ENCODE measurements around the gene FAM107B. TPM values are rescaled to one million over a fixed set of nuclear protein-coding genes. Genes with fewer than 3 reads are reported as not detected.

FAM107B gene
- total RNA-seq, 1 donor from 2014 or later: 50.9 TPM

GRCh38 chr10:14527134-14527844 is 247.4 kb downstream of the FAM107B start:
- Mint-ChIP-seq H3K4me1 (ENCODE audit: unreplicated experiment) (peaks cover 12% of the 10 kb centered on the region), H3K27me3 (no peaks in the 10 kb centered on the region), H3K36me3 (peaks cover 19% of the 10 kb centered on the region), H3K9me3 (no peaks in the 10 kb centered on the region), H3K27ac (no peak overlapping the region), H3K4me3 (no peak overlapping the region)
- TF ChIP-seq, protein P1, sequence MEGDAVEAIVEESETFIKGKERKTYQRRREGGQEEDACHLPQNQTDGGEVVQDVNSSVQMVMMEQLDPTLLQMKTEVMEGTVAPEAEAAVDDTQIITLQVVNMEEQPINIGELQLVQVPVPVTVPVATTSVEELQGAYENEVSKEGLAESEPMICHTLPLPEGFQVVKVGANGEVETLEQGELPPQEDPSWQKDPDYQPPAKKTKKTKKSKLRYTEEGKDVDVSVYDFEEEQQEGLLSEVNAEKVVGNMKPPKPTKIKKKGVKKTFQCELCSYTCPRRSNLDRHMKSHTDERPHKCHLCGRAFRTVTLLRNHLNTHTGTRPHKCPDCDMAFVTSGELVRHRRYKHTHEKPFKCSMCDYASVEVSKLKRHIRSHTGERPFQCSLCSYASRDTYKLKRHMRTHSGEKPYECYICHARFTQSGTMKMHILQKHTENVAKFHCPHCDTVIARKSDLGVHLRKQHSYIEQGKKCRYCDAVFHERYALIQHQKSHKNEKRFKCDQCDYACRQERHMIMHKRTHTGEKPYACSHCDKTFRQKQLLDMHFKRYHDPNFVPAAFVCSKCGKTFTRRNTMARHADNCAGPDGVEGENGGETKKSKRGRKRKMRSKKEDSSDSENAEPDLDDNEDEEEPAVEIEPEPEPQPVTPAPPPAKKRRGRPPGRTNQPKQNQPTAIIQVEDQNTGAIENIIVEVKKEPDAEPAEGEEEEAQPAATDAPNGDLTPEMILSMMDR (conservative IDR thresholded peaks at IDR 0.05): no peak
- DNase-seq (ENCODE audit: extremely low spot score, unreplicated experiment): no peak

GRCh38 chr10:14526326-14526725 is 248.4 kb downstream of the FAM107B start:
- TF ChIP-seq, protein P1 (conservative IDR thresholded peaks at IDR 0.05): no peak
- DNase-seq (ENCODE audit: extremely low spot score, unreplicated experiment): no peak
- peaks cover 6% of the 10 kb centered on the region for H3K4me1 Mint-ChIP-seq (ENCODE audit: unreplicated experiment)
- no peaks in the 10 kb centered on the region for H3K9me3 Mint-ChIP-seq
- H3K4me3 Mint-ChIP-seq: no peak overlapping the region
- H3K27ac Mint-ChIP-seq: no peak overlapping the region
- no peaks in the 10 kb centered on the region for H3K27me3 Mint-ChIP-seq
- peaks cover 24% of the 10 kb centered on the region for H3K36me3 Mint-ChIP-seq

GRCh38 chr10:14524691-14525324 is 249.9 kb downstream of the FAM107B start:
- Mint-ChIP-seq H3K9me3 (no peaks in the 10 kb centered on the region), H3K4me1 (ENCODE audit: unreplicated experiment) (peaks cover 6% of the 10 kb centered on the region), H3K4me3 (no peak overlapping the region), H3K27ac (no peak overlapping the region), H3K27me3 (no peaks in the 10 kb centered on the region), H3K36me3 (peaks cover 33% of the 10 kb centered on the region)
- no peak for DNase-seq (ENCODE audit: extremely low spot score, unreplicated experiment)
- TF ChIP-seq, protein P1 (conservative IDR thresholded peaks at IDR 0.05): no peak

DNA sequence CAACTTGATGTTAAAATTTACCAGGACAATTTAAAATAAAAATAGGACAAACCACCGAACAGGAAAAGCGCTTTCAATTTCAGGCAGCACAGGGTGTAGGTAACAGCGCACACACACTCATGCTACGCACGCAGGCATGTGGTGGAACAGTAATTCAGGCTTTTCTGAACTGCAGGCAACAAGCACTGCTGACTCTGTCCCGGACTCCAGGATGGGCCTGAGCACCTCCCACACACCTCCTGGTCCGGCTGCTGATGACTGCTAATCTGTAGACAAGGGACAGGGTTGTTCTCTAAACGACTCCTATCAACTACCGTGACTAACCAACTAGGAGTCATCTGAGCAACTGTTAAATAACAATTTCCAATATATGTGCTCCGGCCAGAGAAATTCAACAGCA is 251.4 kb downstream of the FAM107B start:
- H3K27ac Mint-ChIP-seq: no peak overlapping the region

GRCh38 chr10:14519785-14520184 is 254.9 kb downstream of the FAM107B start:
- no peak overlapping the region for H3K4me3 Mint-ChIP-seq
- TF ChIP-seq, protein P1 (conservative IDR thresholded peaks at IDR 0.05): no peak
- peaks cover 24% of the 10 kb centered on the region for H3K36me3 Mint-ChIP-seq
- H3K9me3 Mint-ChIP-seq: no peaks in the 10 kb centered on the region
- H3K4me1 Mint-ChIP-seq (ENCODE audit: unreplicated experiment): no peaks in the 10 kb centered on the region
- DNase-seq (ENCODE audit: extremely low spot score, unreplicated experiment): no peak
- no peaks in the 10 kb centered on the region for H3K27me3 Mint-ChIP-seq
- H3K27ac Mint-ChIP-seq: no peak overlapping the region

More for the DNA sequence above, 251.4 kb downstream of the FAM107B start:
- Mint-ChIP-seq H3K4me3 (no peak overlapping the region), H3K9me3 (no peaks in the 10 kb centered on the region), H3K27me3 (no peaks in the 10 kb centered on the region), H3K36me3 (peaks cover 33% of the 10 kb centered on the region), H3K4me1 (ENCODE audit: unreplicated experiment) (peaks cover 6% of the 10 kb centered on the region)
- TF ChIP-seq, protein P1 (conservative IDR thresholded peaks at IDR 0.05): no peak
- no peak for DNase-seq (ENCODE audit: extremely low spot score, unreplicated experiment)

Data from type B pancreatic cell (in vitro differentiated cells).